ENCODE measurements around the gene SLC7A7. TPM values are rescaled to one million over a fixed set of nuclear protein-coding genes. Genes with fewer than 3 reads are reported as not detected.

SLC7A7 gene
- total and polyA plus RNA-seq, 2 of the 13 experiments (the other 11 are each of a cell fraction or from before 2014, with no cell fraction given), result 0.13 to 0.63 TPM

- TF ChIP-seq ZNF687 (CRISPR knock-in tag; IDR thresholded peaks at IDR 0.05) (peak; percentile 60), ZKSCAN5 (CRISPR knock-in tag; IDR thresholded peaks at IDR 0.05) (0 out of 2 replicates have a peak, but pooled peaks have one; percentile 48), ETV6 (CRISPR knock-in tag; conservative IDR thresholded peaks at IDR 0.05) (peak; percentile 11; the same call in 1 of the 2 replicates), ZNF274 (CRISPR knock-in tag; IDR thresholded peaks at IDR 0.05) (0 out of 2 replicates have a peak, but pooled peaks have one; percentile 23), ZMYM3 (CRISPR knock-in tag; IDR thresholded peaks at IDR 0.05) (0 out of 2 replicates have a peak, but pooled peaks have one; percentile 26), MZF1 (CRISPR knock-in tag; IDR thresholded peaks at IDR 0.05; ENCODE audit: borderline replicate concordance) (peak; percentile 61; the same call in 1 of the 2 replicates), SMC3 (IDR thresholded peaks at IDR 0.05; ENCODE audit: low read length) (no peak), ZNF589 (CRISPR knock-in tag; conservative IDR thresholded peaks at IDR 0.05) (no peak), HNF4A (CRISPR knock-in tag; IDR thresholded peaks at IDR 0.05) (peak; percentile 36; the same call in 1 of the 2 replicates)
- TF ChIP-seq, protein P1, sequence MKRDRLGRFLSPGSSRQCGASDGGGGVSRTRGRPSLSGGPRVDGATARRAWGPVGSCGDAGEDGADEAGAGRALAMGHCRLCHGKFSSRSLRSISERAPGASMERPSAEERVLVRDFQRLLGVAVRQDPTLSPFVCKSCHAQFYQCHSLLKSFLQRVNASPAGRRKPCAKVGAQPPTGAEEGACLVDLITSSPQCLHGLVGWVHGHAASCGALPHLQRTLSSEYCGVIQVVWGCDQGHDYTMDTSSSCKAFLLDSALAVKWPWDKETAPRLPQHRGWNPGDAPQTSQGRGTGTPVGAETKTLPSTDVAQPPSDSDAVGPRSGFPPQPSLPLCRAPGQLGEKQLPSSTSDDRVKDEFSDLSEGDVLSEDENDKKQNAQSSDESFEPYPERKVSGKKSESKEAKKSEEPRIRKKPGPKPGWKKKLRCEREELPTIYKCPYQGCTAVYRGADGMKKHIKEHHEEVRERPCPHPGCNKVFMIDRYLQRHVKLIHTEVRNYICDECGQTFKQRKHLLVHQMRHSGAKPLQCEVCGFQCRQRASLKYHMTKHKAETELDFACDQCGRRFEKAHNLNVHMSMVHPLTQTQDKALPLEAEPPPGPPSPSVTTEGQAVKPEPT (CRISPR knock-in tag; IDR thresholded peaks at IDR 0.05; ENCODE audit: low read depth), result peak; percentile 71; the same call in 1 of the 2 replicates
- TF ChIP-seq, protein P2, sequence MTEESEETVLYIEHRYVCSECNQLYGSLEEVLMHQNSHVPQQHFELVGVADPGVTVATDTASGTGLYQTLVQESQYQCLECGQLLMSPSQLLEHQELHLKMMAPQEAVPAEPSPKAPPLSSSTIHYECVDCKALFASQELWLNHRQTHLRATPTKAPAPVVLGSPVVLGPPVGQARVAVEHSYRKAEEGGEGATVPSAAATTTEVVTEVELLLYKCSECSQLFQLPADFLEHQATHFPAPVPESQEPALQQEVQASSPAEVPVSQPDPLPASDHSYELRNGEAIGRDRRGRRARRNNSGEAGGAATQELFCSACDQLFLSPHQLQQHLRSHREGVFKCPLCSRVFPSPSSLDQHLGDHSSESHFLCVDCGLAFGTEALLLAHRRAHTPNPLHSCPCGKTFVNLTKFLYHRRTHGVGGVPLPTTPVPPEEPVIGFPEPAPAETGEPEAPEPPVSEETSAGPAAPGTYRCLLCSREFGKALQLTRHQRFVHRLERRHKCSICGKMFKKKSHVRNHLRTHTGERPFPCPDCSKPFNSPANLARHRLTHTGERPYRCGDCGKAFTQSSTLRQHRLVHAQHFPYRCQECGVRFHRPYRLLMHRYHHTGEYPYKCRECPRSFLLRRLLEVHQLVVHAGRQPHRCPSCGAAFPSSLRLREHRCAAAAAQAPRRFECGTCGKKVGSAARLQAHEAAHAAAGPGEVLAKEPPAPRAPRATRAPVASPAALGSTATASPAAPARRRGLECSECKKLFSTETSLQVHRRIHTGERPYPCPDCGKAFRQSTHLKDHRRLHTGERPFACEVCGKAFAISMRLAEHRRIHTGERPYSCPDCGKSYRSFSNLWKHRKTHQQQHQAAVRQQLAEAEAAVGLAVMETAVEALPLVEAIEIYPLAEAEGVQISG (CRISPR knock-in tag; IDR thresholded peaks at IDR 0.05), result peak; percentile 48; the same call in 1 of the 2 replicates
- TF ChIP-seq, protein P3, sequence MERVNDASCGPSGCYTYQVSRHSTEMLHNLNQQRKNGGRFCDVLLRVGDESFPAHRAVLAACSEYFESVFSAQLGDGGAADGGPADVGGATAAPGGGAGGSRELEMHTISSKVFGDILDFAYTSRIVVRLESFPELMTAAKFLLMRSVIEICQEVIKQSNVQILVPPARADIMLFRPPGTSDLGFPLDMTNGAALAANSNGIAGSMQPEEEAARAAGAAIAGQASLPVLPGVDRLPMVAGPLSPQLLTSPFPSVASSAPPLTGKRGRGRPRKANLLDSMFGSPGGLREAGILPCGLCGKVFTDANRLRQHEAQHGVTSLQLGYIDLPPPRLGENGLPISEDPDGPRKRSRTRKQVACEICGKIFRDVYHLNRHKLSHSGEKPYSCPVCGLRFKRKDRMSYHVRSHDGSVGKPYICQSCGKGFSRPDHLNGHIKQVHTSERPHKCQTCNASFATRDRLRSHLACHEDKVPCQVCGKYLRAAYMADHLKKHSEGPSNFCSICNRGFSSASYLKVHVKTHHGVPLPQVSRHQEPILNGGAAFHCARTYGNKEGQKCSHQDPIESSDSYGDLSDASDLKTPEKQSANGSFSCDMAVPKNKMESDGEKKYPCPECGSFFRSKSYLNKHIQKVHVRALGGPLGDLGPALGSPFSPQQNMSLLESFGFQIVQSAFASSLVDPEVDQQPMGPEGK (CRISPR knock-in tag; IDR thresholded peaks at IDR 0.05), result 0 out of 2 replicates have a peak, but pooled peaks have one; percentile 23
Measured at GRCh38 chr14:22839159-22839779, 24.0 kb upstream of the SLC7A7 start (continued).

Data from HepG2 (cell line).